GF-D8 (cell line): ENCODE results near the gene SLC8A1.

ENCODE experiments used
- DNase-seq: peaks from one replicate; lab custom pipeline; 2025; lab: John Stamatoyannopoulos, UW

SLC8A1 gene

DNA sequence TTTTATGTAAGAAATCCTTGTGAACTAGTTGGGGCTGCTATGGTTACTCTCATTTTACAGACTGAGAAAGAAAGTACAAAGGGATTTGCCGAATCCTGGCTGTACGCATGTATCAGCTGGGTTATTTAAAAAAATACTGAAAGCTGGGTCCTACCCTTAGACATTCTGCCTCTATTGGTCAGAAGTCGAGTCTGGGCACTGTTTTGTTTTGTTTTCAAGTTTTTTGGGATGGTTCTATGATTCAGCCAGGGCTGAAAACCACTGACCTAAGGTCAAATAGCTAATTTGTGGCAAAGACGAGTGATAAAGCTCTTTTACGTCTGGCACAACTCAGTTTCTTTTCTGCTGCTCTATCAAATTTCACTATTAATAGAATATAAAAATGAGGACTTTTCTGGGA lies 5.9 kb upstream of the SLC8A1 start:
- DNase-seq, result no peak

DNA sequence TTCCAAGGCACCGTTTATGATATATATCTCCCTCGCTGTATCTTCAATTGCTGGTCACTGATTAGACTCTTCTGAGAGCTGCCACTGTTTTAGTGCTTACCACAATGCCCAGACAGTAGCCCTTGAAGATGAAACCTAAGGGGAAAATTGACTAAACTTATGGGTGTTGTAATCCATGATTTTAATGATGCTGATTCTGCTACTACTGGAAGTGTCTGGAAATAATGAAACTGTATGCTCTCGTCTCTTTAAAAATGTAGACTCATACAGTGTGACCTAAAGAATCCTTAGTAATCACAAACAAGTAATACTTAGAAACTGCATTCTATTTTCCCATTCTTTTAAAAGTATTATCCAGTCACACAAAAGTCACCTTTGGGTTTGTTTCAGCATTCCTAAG lies 5.5 kb upstream of the SLC8A1 start:
- no peak for DNase-seq

DNA sequence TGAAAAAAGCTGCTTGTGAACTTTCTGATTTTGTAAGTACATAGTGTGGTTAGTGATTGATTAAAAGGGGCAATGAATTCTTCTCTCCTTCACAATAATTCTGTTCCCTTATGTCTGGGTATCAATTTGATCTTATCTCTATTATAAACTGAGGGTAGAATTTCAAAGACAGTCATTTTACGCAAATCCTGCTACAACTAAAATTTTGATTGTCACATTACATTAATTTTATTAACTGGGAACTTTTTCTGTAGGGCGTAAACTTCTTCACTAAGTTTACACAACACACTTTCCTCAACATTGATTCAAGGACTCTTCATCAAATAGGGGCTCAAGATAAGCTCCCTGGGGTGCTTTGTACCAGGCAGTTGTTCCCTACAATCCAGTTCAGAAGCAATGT lies 5.0 kb upstream of the SLC8A1 start:
- DNase-seq, result no peak

DNA sequence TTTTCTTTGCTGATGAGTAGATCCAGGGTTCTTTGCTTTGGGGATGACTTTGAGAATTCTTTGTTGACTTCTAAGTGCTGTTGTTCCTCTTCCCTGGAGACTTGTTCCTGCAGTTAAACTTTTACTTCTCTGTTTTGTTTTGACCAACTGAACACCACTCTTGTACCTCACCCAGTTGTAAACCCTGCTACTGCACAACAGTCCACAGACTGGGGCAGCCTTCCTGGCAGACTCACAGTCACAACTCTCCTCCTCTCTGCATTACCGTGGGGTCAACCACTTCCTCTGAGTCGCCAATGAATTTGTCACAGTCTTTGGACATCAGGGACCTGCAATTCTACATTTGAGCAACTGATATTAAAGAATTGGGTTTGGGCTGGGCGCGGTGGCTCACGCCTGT lies 3.8 kb upstream of the SLC8A1 start:
- no peak for DNase-seq

DNA sequence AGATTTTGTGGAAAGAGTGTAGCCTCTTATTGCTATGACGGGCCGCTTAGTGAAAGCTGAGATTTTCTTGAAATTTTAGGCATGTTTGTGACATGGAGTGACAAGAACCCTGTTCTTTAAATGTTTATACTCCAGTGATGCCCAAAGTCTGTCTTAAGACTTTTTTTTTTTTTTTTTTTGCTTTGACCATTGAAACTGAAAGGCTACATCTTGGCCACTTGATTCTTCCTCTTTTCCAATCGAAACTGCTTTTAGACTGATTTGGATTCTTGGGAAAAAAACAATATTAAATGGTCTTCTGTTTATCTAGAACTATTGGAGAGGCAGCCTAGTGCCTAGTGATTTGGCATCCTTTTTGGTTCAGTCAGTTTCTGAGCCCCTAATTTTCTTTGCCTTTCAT lies 2.4 kb upstream of the SLC8A1 start:
- no peak for DNase-seq

DNA sequence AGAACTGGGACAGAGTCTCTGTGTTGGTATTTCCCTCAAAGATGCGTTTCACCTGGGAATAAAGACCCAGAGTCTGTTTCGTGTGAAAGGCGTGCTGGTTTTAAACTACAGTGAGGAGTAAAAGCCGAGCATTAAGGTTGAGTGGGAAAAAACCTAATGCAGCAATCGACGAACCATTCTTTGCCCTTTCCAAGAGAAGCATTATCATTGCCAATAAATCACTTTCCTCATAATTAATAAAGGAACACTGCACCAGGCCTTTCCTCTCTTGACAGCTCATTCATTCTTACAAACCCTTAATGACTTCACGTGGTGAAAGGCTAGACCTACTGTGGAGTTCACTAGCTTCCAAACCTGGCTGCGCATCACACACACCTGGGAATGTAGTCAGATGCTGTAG lies 896 bp upstream of the SLC8A1 start:
- DNase-seq, result no peak

DNA sequence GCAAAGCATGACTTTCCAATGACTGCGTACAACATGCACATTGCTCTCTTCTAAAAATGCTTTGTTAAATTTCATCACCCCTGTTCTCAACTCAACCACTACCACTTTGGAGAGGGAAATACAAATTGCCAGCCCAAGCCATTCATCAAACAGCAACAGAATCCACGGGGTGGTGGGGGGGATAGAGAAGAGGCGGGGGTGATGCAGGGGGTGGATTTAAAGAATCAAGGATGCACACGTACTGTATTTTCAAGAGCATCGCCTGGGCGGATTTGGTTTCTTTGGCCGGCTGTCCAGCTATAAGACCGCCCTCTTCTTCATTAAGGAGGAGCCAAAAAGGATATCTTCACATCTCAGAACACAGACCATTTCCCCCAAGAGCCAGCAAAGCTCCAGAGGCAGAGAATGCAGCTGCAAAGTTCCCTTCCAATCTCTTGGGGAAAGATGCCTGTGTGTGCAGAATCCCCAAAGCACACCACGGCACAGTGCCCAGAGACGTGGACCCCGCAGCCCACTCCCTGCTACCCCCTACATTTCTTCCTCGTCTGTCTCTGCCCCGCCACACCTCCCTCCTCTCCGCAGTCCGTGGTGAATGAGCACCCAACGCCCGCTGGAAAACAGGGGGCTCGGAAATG lies 977 bp downstream of the SLC8A1 start:
- no peak for DNase-seq

DNA sequence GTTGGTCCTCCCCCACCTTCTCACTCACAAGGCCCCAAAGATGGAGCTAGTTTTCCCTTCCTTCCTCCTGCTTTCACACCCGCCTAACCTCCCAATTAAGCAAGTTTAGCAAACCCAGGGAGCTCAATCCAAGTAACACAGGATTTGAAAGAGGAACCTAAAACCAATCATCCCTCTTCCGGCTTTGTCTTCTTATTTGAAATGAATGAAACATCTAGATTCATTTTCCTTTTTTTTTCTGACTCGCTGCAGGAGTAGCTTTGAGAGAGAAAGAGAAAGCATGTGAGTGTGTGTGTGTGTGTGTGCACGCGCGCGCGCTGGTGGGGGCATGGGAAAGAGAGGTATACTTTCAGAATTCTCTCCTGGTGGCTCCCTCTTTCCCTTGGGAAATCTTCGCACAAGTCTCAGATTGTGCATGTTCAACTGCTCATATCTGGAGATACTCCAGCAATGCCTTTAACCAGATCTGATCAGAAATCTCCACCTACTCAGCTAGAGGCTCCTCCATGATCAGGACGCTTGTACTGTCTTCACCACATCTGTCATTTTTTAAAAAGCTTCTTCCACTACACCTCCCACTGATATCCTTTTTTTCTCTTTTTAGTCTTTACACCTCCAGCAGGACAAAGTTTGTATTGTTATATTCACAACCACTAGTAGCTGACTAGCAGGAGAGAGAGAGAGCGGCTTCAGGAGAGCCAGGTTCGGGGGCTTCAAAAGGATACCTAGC lies 1.7 kb downstream of the SLC8A1 start:
- no peak for DNase-seq

DNA sequence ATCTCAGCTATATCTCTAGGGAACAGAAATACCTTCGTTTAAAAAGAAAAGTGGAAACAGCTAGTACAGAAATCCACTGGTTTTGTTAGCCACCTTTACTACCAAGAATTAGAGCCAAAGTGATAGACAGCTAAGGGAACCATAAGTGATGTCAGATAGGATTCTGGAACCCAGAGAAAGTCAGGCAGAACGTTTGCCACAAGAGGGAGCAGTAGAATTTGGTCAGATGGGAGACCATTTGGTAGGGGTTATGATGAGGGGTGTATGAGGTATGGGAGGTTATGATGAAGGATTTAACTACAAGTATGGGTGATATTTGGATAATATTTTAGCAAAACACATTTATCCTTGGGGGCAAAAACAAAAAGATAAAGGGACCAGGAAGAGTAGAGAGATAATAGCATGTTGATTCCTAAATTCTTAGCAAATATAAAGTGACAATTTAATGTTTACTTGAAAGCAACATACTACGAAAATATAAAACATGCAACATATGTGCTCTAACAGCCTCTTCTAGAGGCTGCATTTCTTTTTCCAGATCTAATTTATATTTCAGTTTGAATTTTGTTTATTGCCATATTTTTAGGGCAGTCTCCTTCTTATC lies 3.3 kb downstream of the SLC8A1 start:
- no peak for DNase-seq

DNA sequence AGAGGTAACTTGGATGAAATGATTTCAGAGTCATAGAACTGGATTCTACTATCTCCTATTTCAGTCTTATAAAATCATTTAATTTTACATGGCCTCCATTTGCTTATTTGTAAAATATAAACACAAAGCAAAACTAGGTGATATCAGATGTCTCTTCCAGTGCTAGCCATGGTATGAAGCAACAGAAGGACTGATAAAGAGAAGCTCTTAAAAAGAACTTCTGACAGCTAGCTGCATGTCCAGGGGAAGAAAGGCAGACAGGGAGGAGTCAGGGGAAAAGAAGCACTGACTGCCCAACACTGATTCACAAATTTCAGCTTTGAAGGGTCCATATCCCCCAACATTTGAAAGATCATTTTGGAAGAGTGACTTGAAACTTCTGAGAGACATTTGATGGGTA lies 6.4 kb downstream of the SLC8A1 start:
- no peak for DNase-seq

DNA sequence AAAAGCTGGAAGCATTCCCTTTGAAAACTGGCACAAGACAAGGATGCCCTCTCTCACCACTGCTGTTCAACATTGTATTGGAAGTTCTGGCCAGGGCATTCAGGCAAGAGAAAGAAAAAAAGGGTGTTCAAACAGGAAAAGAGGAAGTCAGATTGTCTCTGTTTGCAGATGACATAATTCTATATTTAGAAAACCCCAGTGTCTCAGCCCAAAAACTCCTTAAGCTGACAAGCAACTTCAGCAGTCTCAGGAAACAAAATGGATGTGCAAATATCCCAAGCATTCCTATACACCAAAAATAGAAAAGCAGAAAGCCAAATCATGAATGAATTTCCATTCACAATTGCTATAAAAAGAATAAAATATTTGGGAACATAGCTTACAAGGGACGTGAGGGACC lies 11.1 kb downstream of the SLC8A1 start:
- no peak for DNase-seq

DNA sequence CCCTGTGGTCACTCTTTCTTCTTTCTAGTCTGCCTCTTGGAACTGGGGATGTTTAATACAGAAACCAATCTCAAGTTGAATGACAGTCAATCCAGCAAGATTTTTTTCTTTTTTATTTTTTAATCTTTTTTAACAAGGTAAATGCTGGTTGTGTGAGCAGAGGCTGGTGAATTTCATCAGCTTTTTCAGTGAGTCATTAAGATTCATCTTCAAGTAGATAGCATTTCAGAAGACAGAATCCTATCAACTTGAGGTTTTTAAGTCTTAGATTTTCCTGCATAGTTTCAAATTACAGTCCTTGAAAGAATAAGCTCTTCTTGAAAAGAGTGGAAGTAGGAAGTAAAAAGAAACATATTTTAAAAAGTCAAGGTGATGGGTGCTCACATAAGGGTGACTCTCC lies 12.4 kb downstream of the SLC8A1 start:
- no peak for DNase-seq

DNA sequence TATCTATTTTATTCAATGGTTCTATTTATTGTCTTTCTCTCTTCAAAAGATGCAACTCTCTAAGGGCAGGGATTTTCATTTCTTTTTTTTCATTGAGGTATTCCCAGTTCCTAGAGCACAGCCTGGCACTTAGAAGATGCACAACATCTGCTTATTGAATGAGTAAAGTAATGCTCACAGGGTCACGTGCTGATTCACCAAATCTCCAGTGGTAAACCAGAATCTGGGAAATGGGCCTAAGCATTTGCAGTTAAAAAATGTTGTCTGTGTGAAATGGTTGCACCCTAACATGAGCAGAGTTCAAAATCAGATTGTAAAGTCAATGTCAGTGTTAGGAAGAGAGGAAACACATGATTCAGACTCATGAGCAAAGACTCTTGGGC lies 15.8 kb downstream of the SLC8A1 start:
- DNase-seq, result no peak

DNA sequence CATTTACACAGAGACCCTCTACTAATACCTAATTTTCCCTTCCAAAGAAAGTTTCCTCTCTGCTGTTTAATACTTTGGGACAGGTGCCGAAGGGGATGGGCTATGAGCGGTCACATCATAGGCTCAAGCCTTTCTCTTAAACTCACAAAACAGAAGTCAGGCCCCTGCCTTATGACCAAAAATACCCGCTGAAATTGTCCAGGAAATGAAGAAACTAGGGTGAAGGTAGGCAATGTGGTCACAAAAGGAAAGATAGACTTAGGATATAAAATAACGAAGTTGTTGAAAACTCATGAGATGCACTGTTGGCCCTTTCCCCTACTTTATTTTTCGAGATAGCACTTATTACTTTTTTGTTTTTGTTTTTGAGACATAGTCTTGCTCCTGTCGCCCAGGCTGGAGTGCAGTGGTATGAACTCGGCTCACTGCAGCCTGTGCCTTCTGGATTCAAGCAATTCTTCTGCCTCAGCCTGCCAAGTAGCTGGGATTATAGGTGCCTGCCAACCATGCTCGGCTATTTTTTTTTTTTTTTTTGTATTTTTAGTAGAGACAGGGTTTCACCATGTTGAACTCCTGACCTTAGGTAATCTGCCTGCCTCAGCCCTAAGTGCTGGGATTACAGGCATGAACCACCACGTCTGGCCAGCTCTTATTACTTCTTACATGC lies 16.3 kb downstream of the SLC8A1 start:
- no peak for DNase-seq

DNA sequence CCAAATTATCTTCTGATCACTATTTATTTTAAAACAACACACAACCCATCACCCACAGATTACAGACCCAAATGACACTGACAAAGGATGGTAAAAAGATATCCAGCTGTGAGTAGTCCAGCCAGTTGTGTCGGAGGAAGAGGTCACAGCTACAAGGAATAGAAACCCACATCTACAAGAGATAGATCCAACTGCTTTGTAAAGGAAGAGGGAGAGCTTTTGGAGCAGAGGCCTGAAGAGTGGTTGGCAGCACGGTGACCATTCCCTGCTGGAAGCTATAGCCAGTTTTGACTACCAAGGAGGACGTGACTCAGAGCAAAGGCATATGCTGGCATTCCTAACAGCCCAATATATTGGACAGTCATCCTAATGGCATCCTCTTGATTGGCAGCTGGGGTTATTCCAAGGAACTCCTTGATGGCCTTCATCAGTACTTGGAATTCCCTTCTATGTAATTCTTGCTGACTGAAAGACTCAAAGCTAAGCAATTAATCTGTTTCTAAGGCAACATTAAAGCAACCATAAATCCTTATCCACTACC lies 17.1 kb downstream of the SLC8A1 start:
- DNase-seq, result no peak

DNA sequence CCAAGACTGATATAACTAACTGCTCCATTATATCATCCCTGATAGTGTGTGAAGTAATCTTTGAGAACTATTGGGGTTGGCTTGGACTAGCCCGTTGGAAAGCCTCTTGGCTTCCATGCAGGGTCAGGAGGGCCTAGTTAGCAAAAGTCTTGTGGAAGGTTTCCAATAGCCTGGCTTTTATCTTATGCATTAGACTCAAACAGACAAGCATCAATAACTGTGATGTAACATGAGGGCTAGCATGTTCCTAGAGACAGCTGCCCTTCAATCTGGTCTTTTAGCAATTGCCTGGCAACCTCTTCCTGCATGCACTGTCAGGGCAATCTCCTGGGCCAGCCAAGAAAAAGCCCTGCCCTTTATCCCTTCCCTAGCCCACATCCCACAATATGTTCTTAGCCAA lies 18.2 kb downstream of the SLC8A1 start:
- no peak for DNase-seq

DNA sequence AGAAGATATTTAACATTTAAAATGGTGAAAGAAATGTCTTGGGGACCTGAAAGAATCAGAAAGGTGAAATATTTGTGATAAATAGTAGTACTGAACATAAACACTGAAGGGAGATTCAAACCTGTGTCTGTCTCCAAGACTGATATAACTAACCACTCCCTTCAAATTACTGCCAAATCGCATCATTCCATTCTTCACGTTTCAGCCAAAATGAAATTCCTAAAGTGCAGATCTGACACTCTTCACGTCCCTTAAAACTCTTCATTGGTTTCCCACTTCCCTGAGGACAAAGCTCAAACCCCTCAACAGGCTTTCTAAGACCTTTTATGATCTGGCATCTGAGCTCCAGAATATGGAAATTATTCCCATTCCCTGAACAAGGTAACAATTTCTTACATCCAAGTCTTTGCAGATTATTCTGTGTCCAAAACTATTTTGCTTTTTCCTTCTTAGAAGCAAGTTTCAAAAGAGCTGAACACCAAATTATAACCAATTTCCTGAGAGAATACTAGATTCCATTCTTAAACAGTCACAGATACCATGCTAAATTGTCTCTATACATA lies 18.9 kb downstream of the SLC8A1 start:
- DNase-seq, result no peak

DNA sequence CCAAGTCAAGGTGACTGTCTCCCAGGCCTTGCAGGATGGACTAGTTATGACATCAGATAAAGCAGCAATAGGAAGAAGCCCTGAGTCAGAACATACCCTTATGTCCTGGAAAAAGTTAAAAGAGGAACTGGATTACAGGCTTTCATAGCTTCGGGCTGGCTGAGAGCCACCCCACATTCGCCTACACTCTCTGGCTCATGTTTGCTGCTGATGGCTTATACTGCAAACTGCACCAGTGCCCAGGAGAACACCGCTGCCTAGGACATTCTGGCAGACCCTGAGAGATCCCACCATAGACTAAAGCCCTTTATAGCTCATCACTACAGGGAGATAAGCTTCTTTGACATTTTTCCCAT lies 20.3 kb downstream of the SLC8A1 start:
- peak; percentile 1 for DNase-seq

DNA sequence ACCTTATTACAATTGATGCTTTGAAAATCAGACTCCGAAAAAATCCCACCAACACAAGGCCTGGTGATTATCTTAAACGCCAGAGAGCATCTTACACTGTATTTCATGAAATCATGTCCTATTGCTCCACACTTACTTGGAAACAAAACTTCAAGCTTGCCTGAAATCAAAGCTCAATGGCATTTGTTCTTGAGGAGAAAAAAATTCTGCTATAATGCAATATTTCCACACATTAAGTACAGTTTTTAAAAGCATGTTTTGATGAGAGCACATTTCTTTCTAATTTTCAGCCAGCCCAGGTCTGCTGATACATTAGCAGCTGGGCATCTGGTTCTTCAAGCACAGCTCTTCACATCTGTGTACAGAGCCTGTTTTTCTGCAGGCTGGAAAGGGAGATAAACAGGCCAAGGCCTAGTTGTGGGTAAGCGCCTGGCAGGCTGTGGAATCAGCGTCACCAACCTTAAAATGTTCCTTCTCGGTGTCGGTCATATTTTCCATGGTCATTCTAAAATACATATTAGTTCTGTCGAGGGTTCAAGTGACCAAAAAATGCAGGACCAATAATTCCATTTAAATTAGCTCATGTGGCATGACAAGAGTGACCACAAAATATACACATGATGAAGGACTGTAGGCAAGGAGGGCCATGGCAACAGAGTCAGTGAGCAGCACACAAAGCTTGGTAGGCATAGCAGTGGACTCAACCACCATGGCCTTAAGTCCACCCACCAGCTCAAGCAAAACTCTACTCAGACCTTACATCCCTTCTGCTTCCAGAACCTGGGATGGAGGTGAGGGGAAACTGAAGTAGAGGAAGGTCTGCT lies 20.9 kb downstream of the SLC8A1 start:
- no peak for DNase-seq

DNA sequence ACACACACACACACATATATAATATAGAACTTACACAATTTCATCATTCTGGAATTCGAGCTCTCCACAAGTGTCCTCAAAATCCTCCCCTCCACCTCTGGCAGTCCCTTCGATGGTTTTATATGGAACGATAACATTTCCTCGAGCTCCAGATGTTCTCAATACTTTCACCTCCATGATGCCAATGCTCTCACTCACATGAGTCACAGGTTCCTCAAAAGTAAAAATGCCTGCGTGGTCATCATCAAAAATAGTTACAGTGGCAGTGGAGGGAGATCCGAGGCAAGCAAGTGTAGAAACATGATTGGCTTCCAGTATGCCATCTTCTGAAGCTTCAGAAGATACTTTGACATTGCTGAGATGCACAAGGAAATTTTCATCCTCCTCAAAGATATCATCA lies 23.5 kb downstream of the SLC8A1 start:
- DNase-seq, result no peak

DNA sequence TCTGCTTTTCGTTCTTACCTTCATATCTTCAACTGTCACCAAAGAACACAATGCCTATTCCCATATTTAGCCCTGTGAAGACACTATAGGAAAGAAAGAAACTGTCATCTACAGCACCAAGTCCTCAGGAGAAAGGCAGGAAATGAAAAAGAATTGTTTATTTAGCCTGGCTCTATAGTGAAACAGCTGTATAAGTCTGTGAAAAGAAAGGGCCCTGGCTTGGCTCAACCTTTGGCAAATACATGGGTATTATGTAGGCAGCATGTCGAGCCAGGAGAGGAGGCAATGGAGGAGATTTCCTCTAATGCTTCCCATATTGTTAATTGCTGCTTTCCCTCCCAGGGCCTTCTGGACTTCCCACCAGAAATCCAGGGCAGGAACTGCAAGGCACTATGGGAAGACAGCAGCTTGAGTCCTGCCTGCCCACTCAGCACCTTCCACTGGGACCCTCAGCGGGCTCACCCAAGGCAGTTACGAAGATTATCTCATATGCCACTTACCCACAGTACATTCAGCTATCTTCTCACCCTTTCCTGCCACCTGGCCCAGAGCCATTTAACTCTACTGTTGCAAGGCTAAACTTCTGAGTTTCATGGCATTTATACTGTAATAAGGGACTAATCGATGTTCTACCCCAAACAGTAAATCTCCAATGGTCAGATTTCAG lies 30.1 kb downstream of the SLC8A1 start:
- DNase-seq, result no peak
